ENCODE results near the gene CCNO. TPM values are rescaled to one million over a fixed set of nuclear protein-coding genes. Genes with fewer than 3 reads are reported as not detected.
A peak's percentile ranks its signal among the peaks of the same experiment; 100 is the strongest.

The CCNO gene, protein sequence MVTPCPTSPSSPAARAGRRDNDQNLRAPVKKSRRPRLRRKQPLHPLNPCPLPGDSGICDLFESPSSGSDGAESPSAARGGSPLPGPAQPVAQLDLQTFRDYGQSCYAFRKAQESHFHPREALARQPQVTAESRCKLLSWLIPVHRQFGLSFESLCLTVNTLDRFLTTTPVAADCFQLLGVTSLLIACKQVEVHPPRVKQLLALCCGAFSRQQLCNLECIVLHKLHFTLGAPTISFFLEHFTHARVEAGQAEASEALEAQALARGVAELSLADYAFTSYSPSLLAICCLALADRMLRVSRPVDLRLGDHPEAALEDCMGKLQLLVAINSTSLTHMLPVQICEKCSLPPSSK
- 1 to 10 TPM in 3 of 4 donors, under 1 TPM in 1; 0.95 to 1.6 (median 1.1) TPM for total RNA-seq

DNA sequence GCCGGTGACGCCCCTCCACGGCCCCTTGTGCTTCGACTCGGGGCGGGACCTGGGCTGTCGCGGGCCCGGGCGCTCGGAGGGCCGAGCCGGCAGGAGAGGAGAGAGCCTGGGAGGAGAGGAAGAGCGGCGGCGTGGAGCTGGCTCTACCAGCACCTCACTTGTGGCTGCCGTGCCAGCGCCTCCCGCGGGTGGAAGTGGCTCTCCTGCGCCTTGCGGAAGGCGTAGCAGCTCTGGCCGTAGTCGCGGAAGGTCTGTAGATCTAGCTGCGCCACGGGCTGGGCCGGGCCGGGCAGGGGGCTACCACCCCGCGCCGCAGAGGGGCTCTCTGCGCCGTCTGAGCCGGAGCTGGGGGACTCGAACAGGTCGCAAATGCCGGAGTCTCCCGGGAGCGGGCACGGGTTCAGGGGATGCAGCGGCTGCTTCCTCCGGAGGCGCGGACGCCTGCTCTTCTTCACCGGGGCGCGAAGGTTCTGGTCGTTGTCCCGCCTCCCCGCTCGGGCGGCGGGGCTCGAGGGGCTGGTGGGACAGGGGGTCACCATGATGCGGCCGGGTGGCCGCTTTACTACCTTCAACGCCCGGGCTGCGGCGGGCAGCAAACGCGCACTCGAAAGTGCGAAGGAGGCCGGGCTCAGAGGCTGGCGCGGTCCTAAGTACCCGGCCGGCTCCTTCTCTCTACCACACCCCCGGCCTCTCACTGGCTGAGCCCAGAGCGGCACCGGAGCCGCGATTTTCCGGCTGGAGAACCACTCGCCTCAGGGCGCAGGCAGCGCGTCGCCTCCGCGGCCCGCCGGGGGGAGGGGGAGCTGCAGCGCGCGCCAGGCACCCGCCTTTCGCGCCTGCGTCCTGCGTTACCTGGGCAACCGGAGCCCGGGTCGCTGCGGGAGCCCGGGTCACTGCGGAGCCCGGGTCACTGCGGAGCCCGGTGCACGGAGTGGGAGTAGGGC lies at the start of gene CCNO:
TSS of gene CCNO (minus strand) at position 624 of the 944 bp plus-strand sequence. CDS start at position 539, 85 bp downstream.
- peak in 1 of 4 donors; percentile 37 for TF ChIP-seq POLR2A (IDR thresholded peaks at IDR 0.05)
- TF ChIP-seq, protein P1, sequence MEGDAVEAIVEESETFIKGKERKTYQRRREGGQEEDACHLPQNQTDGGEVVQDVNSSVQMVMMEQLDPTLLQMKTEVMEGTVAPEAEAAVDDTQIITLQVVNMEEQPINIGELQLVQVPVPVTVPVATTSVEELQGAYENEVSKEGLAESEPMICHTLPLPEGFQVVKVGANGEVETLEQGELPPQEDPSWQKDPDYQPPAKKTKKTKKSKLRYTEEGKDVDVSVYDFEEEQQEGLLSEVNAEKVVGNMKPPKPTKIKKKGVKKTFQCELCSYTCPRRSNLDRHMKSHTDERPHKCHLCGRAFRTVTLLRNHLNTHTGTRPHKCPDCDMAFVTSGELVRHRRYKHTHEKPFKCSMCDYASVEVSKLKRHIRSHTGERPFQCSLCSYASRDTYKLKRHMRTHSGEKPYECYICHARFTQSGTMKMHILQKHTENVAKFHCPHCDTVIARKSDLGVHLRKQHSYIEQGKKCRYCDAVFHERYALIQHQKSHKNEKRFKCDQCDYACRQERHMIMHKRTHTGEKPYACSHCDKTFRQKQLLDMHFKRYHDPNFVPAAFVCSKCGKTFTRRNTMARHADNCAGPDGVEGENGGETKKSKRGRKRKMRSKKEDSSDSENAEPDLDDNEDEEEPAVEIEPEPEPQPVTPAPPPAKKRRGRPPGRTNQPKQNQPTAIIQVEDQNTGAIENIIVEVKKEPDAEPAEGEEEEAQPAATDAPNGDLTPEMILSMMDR (IDR thresholded peaks at IDR 0.05) = peak in 1 of 6 experiments; percentile 15
- Histone ChIP-seq H3K4me1 (peaks cover 26 to 44% (median 35%) of the 10 kb centered on the region in 3 donors), H3K36me3 (no peaks in the 10 kb centered on the region), H3K9me3 (no peaks in the 10 kb centered on the region), H3K4me3 (peak within 1 kb of the TSS; percentile 49 to 77 (median 64)), H3K27me3 (peaks cover 7 to 99% (median 17%) of the 10 kb centered on the region in 4 donors), H3K27ac (peak within 1 kb of the TSS; percentile 40 to 69 (median 54))
- WGBS, 2 donors = 1% methylated on average over 11 of the region's 106 CpGs; no CpG with 5 or more reads in 1 of the 2 donors
- DNase-seq = no peak
- intact Hi-C loops (cut with DNase I) = loop anchor here (10.0 kb wide), 1 partner anchor 62 kb away; no protein-coding TSS in a partner anchor

DNA sequence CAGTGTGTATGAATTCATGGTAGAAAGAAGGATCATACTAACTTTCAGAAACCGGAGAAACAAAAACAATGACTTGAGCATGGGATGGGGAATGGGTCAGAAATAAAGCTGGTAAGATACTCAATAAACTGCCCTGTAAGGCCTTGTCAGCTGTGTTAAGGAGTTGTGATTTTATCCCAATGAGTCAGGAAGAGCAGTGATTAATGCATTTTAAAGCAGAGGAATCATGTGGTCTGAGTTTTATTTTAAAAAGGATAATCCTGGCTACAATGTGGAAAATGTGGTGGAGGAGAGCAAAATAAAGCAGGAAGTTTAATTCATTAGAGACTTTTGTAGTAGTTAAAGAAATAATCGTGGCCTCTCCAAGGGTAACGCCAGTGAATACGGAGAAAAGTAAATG lies 45.4 kb upstream of the CCNO start:
- WGBS, 2 donors = 86 to 94% methylated on average over 4 of the region's 4 CpGs
- H3K27ac ChIP-seq = no peak overlapping the region
- DNase-seq = no peak
- intact Hi-C loops (cut with DNase I) = no loop called here
- H3K4me3 ChIP-seq = no peak overlapping the region
- peaks cover 15 to 100% (median 26%) of the 10 kb centered on the region in 3 donors for H3K36me3 ChIP-seq
- H3K4me1 ChIP-seq = no peaks in the 10 kb centered on the region
- no peaks in the 10 kb centered on the region for H3K9me3 ChIP-seq
- no peaks in the 10 kb centered on the region for H3K27me3 ChIP-seq
- no peak for TF ChIP-seq POLR2A (IDR thresholded peaks at IDR 0.05)
- TF ChIP-seq, protein P1 (IDR thresholded peaks at IDR 0.05) = no peak

DNA sequence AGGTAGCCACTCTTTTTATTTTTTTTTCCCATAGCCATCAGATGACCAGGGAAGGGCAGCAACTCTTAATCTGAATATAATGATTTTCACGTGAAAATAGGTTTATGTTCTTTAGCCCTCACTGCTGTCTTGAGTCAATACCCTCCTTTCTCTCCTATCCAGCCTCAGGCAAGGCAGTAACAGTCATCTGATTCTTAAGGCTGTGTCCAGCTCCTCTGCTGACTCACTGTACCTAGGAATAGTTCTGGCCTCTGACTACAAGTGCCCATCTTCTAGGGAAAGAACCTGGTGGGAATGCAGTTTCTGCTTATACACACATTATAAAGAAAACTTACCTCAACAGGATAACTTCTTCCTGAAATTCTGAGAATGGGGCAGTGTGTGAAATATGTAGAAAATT lies 43.4 kb upstream of the CCNO start:
- H3K4me3 ChIP-seq = no peak overlapping the region
- no peak overlapping the region for H3K27ac ChIP-seq
- peaks cover 5 to 100% (median 28%) of the 10 kb centered on the region in 3 donors for H3K36me3 ChIP-seq
- no peaks in the 10 kb centered on the region for H3K27me3 ChIP-seq
- TF ChIP-seq, protein P1 (IDR thresholded peaks at IDR 0.05) = no peak
- no peak for TF ChIP-seq POLR2A (IDR thresholded peaks at IDR 0.05)
- WGBS, 2 donors = 63 to 84% methylated on average over 1 of the region's 1 CpG
- no peaks in the 10 kb centered on the region for H3K9me3 ChIP-seq
- no peak for DNase-seq
- no peaks in the 10 kb centered on the region for H3K4me1 ChIP-seq
- intact Hi-C loops (cut with DNase I) = no loop called here

DNA sequence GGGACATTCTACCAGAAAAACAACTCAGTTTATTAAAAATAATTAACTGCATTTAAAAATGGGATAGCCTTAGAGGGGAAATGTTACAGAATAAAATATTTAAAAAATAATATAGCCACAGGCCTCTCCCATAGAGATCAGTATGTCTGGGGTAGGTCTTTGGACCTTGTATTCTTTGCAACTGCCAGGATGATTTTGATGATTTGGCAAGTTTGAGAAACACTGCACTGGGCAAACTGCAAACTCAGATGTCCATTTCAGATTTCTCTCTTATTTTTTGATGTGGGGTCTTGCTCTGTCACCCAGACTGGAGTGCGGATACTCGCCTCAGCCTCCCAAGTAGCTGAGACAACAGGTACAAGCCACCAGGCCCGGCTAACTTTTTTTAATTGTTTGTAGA lies 24.9 kb upstream of the CCNO start:
- WGBS, 2 donors = 93 to 96% methylated on average over 3 of the region's 3 CpGs
- Histone ChIP-seq H3K4me1 (no peaks in the 10 kb centered on the region), H3K36me3 (peaks cover 10 to 92% (median 12%) of the 10 kb centered on the region in 3 donors), H3K9me3 (no peaks in the 10 kb centered on the region), H3K4me3 (no peak overlapping the region), H3K27me3 (no peaks in the 10 kb centered on the region), H3K27ac (no peak overlapping the region)
- intact Hi-C loops (cut with DNase I) = no loop called here
- TF ChIP-seq, protein P1 (IDR thresholded peaks at IDR 0.05) = no peak
- no peak for TF ChIP-seq POLR2A (IDR thresholded peaks at IDR 0.05)
- DNase-seq = no peak

Measured in esophagus squamous epithelium (tissue), 5 donors.